GM18909 (cell line): Measurements from ENCODE around the gene FRMD3.

Experiments
- ATAC-seq: cut with Tn5 transposase; IDR thresholded peaks from one replicate; pipeline ENCODE4 v1.9.1; 2021; ENCODE audit warnings: mild to moderate bottlenecking; ENCODE audit not compliant: unreplicated experiment, poor library complexity

Gene FRMD3

GRCh38 chr9:83257937-83258891, 280.0 kb downstream of the FRMD3 start:
- no peak for ATAC-seq

- no peak for ATAC-seq
These were observed 290.5 kb downstream of the FRMD3 start for GRCh38 chr9:83247732-83248131.

- no peak for ATAC-seq
These were observed 292.1 kb downstream of the FRMD3 start for GRCh38 chr9:83245979-83246659.

- no peak for ATAC-seq
These were observed 296.1 kb downstream of the FRMD3 start for GRCh38 chr9:83242066-83242465.

- ATAC-seq, result no peak
These were observed 297.5 kb downstream of the FRMD3 start for GRCh38 chr9:83240671-83241070.

- ATAC-seq, result no peak
These were observed 298.5 kb downstream of the FRMD3 start for GRCh38 chr9:83239747-83240146.

GRCh38 chr9:83238871-83239640, 299.1 kb downstream of the FRMD3 start:
- no peak for ATAC-seq

GRCh38 chr9:83236029-83236696, 302.0 kb downstream of the FRMD3 start:
- no peak for ATAC-seq

GRCh38 chr9:83235526-83235925, 302.7 kb downstream of the FRMD3 start:
- ATAC-seq, result no peak

GRCh38 chr9:83234541-83234940, 303.7 kb downstream of the FRMD3 start:
- no peak for ATAC-seq

- no peak for ATAC-seq
These were observed 304.6 kb downstream of the FRMD3 start for GRCh38 chr9:83233647-83234046.

- peak; percentile 70 for ATAC-seq
These were observed 307.2 kb downstream of the FRMD3 start for GRCh38 chr9:83231039-83231438.

GRCh38 chr9:83220730-83221129, 317.5 kb downstream of the FRMD3 start:
- ATAC-seq, result peak; percentile 95

GRCh38 chr9:83219924-83220438, 318.2 kb downstream of the FRMD3 start:
- ATAC-seq, result no peak

GRCh38 chr9:83219154-83219923, 318.9 kb downstream of the FRMD3 start:
- peak; percentile 52 for ATAC-seq

- no peak for ATAC-seq
These were observed 319.6 kb downstream of the FRMD3 start for GRCh38 chr9:83218411-83219090.

GRCh38 chr9:83209188-83209731, 328.9 kb downstream of the FRMD3 start:
- ATAC-seq, result no peak

GRCh38 chr9:83208065-83208850, 329.9 kb downstream of the FRMD3 start:
- ATAC-seq, result no peak
